ENCODE data around the gene DSPP.

- TF ChIP-seq CTCF (IDR thresholded peaks at IDR 0.05) (no peak), POLR2AphosphoS5 (IDR thresholded peaks at IDR 0.05; ENCODE audit: low read depth, low read length) (no peak), REST (IDR thresholded peaks at IDR 0.05; ENCODE audit: insufficient read depth in 1 of 2, low read depth in 2 of 2, low read length in 1 of 2) (no peak), SIN3A (IDR thresholded peaks at IDR 0.05; ENCODE audit: borderline replicate concordance, insufficient read depth, low read depth, low read length) (no peak), TCF7L2 (IDR thresholded peaks at IDR 0.05; ENCODE audit: low read depth, low read length) (no peak)
Measured at GRCh38 chr4:87649980-87650379, 41.7 kb downstream of the DSPP start, which contains the start of gene DMP1.
